ENCODE results near the gene GFOD1.

- TF ChIP-seq CTCF (IDR thresholded peaks at IDR 0.05) (no peak), POLR2A (IDR thresholded peaks at IDR 0.05) (no peak)
These were observed 128.9 kb downstream of the GFOD1 start for GRCh38 chr6:13358511-13358910.

Data from esophagus squamous epithelium (tissue), 4 donors.